Measurements from ENCODE around the gene BSDC1. TPM values are rescaled to one million over a fixed set of nuclear protein-coding genes. Genes with fewer than 3 reads are reported as not detected.

The BSDC1 gene
- total and polyA plus RNA-seq, 10 of the 15 experiments (the other 5 are each of a cell fraction or from before 2014, with no cell fraction given) = 3.0 to 39.7 (median 22.8) TPM

DNA sequence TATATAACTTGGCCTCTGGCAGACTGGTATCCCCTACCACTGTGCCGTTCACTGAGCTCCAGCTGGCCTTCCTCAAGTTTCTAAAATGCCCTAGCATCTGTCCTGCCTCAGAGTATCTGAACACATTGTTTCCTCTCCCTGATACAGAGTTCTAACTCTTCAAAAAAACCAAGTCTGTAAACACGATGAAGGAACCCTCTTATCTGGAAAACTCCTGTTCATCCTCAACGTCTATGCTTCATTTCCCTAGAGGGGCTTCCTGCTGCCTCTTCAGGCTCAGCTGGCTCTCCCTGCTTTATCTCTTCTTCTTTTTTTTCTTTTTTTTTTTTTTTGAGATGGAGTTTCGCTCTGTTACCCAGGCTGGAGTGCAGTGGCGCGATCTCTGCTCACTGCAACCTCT, 5.6 kb downstream of the BSDC1 start:
- intact Hi-C loops (cut with micrococcal nuclease; ENCODE audit: unreplicated experiment) (no loop called here), in situ Hi-C loops (cut with MboI) (no loop called here)
- DNase-seq (ENCODE audit: low read depth, low spot score) (no peak), ATAC-seq (no peak), FAIRE-seq (no peak)
- no peak overlapping the region for H3K9ac ChIP-seq (ENCODE audit: control insufficient read depth, insufficient read depth, low read length)
- ChIA-PET SMC1A (ENCODE audit: uncharacterized antibody, unreplicated experiment) (interaction anchor here (1.3 to 1.5 kb wide), 2 partner anchors 12 to 55 kb away, joined by 3 to 5 read pairs; no protein-coding TSS in a partner anchor), RAD21 (ENCODE audit: unreplicated experiment) (no interaction called here), CTCF (interaction anchor here (1.1 kb wide), 1 partner anchor 173 kb away, joined by 4 read pairs; no protein-coding TSS in a partner anchor), POLR2A (interaction anchor here (1.0 kb wide), 1 partner anchor 52 kb away, joined by 3 read pairs; the partner anchor contains the start of gene MARCKSL1)
- no peak overlapping the region for H3K27ac ChIP-seq (ENCODE audit: control insufficient read depth, insufficient read depth)
- no peak overlapping the region for H2AFZ ChIP-seq (ENCODE audit: control insufficient read depth, low read depth, low read length)
- no TSS peak for BruUV-seq (replicated peaks)
- peaks cover 6% of the 10 kb centered on the region for H3K79me2 ChIP-seq (ENCODE audit: control insufficient read depth, insufficient read depth, low read length)
- no peaks in the 10 kb centered on the region for H3K27me3 ChIP-seq (replicated peaks in 1 of 2; ENCODE audit: control insufficient read depth in 2 of 2, insufficient read depth in 2 of 2, low read length in 1 of 2)
- no peaks in the 10 kb centered on the region; the same call in 1 of the 2 replicates for H3K4me1 ChIP-seq (ENCODE audit: control insufficient read depth, insufficient read depth, low read length)
- H3K9me3 ChIP-seq (replicated peaks; ENCODE audit: control insufficient read depth, insufficient read depth, low read length) = no peaks in the 10 kb centered on the region
- WGBS (ENCODE audit: insufficient coverage, insufficient replicate concordance, low lambda C conversion rate, missing lambda C conversion rate) = 90% methylated on average over 5 of the region's 6 CpGs
- no peak overlapping the region for H3K4me3 ChIP-seq
- no peak overlapping the region for H3K4me2 ChIP-seq (ENCODE audit: control insufficient read depth, insufficient read depth)
- H4K20me1 ChIP-seq (ENCODE audit: control insufficient read depth, insufficient read depth) = no peaks in the 10 kb centered on the region
- peaks cover 0 to 17% of the 10 kb centered on the region in 2 experiments; a peak in 2 of 4 replicates for H3K36me3 ChIP-seq (ENCODE audit: control insufficient read depth in 2 of 2, insufficient read depth in 2 of 2, low read length in 1 of 2)
- TF ChIP-seq ZSCAN29 (IDR thresholded peaks at IDR 0.05) (no peak), GABPA (IDR thresholded peaks at IDR 0.05; ENCODE audit: low read depth) (no peak), TARDBP (IDR thresholded peaks at IDR 0.05; ENCODE audit: borderline replicate concordance) (no peak), CEBPB (IDR thresholded peaks at IDR 0.05; ENCODE audit: borderline replicate concordance in 1 of 2, low read depth in 2 of 2, low read length in 2 of 2) (no peak), YBX1 (IDR thresholded peaks at IDR 0.05) (no peak), SUPT20H (IDR thresholded peaks at IDR 0.05; ENCODE audit: borderline replicate concordance, control insufficient read depth, low read depth, low read length) (no peak), RAD51 (IDR thresholded peaks at IDR 0.05) (no peak), POLR2AphosphoS5 (IDR thresholded peaks at IDR 0.05; ENCODE audit: low read length) (no peak), CHD2 (IDR thresholded peaks at IDR 0.05; ENCODE audit: borderline replicate concordance, low read depth, low read length) (no peak), PAX5 (IDR thresholded peaks at IDR 0.05; ENCODE audit: borderline replicate concordance, low read depth, low read length) (no peak), RCOR1 (conservative IDR thresholded peaks at IDR 0.05; ENCODE audit: low read depth, low read length) (no peak), CBX3 (IDR thresholded peaks at IDR 0.05; ENCODE audit: borderline replicate concordance, low read depth) (no peak), KAT2A (conservative IDR thresholded peaks at IDR 0.05; ENCODE audit: control insufficient read depth, low read depth, low read length) (no peak), JUNB (IDR thresholded peaks at IDR 0.05) (no peak)
- TF ChIP-seq, protein P1, sequence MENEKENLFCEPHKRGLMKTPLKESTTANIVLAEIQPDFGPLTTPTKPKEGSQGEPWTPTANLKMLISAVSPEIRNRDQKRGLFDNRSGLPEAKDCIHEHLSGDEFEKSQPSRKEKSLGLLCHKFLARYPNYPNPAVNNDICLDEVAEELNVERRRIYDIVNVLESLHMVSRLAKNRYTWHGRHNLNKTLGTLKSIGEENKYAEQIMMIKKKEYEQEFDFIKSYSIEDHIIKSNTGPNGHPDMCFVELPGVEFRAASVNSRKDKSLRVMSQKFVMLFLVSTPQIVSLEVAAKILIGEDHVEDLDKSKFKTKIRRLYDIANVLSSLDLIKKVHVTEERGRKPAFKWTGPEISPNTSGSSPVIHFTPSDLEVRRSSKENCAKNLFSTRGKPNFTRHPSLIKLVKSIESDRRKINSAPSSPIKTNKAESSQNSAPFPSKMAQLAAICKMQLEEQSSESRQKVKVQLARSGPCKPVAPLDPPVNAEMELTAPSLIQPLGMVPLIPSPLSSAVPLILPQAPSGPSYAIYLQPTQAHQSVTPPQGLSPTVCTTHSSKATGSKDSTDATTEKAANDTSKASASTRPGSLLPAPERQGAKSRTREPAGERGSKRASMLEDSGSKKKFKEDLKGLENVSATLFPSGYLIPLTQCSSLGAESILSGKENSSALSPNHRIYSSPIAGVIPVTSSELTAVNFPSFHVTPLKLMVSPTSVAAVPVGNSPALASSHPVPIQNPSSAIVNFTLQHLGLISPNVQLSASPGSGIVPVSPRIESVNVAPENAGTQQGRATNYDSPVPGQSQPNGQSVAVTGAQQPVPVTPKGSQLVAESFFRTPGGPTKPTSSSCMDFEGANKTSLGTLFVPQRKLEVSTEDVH (IDR thresholded peaks at IDR 0.05; ENCODE audit: low read depth, partially characterized antibody) = no peak
- TF ChIP-seq, protein P2, sequence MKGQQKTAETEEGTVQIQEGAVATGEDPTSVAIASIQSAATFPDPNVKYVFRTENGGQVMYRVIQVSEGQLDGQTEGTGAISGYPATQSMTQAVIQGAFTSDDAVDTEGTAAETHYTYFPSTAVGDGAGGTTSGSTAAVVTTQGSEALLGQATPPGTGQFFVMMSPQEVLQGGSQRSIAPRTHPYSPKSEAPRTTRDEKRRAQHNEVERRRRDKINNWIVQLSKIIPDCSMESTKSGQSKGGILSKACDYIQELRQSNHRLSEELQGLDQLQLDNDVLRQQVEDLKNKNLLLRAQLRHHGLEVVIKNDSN (IDR thresholded peaks at IDR 0.05; ENCODE audit: borderline replicate concordance, extremely low read length, insufficient read depth, low read depth, low read length) = no peak
- TF ChIP-seq, protein P3, sequence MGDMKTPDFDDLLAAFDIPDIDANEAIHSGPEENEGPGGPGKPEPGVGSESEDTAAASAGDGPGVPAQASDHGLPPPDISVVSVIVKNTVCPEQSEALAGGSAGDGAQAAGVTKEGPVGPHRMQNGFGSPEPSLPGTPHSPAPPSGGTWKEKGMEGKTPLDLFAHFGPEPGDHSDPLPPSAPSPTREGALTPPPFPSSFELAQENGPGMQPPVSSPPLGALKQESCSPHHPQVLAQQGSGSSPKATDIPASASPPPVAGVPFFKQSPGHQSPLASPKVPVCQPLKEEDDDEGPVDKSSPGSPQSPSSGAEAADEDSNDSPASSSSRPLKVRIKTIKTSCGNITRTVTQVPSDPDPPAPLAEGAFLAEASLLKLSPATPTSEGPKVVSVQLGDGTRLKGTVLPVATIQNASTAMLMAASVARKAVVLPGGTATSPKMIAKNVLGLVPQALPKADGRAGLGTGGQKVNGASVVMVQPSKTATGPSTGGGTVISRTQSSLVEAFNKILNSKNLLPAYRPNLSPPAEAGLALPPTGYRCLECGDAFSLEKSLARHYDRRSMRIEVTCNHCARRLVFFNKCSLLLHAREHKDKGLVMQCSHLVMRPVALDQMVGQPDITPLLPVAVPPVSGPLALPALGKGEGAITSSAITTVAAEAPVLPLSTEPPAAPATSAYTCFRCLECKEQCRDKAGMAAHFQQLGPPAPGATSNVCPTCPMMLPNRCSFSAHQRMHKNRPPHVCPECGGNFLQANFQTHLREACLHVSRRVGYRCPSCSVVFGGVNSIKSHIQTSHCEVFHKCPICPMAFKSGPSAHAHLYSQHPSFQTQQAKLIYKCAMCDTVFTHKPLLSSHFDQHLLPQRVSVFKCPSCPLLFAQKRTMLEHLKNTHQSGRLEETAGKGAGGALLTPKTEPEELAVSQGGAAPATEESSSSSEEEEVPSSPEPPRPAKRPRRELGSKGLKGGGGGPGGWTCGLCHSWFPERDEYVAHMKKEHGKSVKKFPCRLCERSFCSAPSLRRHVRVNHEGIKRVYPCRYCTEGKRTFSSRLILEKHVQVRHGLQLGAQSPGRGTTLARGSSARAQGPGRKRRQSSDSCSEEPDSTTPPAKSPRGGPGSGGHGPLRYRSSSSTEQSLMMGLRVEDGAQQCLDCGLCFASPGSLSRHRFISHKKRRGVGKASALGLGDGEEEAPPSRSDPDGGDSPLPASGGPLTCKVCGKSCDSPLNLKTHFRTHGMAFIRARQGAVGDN (IDR thresholded peaks at IDR 0.05) = no peak

Measured in GM12878 (cell line).